ENCODE data around the gene SLC8A1. TPM values are rescaled to one million over a fixed set of nuclear protein-coding genes. Genes with fewer than 3 reads are reported as not detected.

SLC8A1 gene
- total and polyA plus RNA-seq, 2 of the 13 experiments (the other 11 are each of a cell fraction or from before 2014, with no cell fraction given): not detected

DNA sequence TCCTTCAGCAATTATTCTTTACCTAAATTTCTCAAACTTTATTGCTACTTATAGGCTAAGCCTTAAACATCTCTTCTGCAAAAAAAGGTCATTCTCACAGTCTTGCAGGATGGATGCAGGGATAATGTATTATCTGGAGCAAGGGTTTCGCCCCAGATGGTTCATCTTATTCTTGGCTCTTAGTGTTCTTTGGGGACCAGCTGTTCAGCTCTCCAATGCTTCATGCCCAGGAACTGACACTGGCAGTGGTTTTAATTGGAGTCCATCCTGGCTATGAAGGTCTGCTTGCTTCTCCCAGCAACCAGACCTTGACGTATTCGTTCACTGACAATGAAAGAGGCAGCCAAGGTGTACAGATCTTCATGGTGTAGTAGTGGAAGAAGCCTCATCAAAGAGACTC, 331.9 kb downstream of the SLC8A1 start:
- Histone ChIP-seq H2AFZ (ENCODE audit: low read length) (no peak overlapping the region), H3K4me2 (ENCODE audit: low read depth, low read length) (no peak overlapping the region), H3K79me2 (ENCODE audit: insufficient read depth, low read length) (no peaks in the 10 kb centered on the region), H3K9me3 (ENCODE audit: low read length) (no peaks in the 10 kb centered on the region), H3K4me3 (replicated peaks in 1 of 3; ENCODE audit: insufficient read depth in 1 of 3, low read depth in 2 of 3, low read length in 3 of 3) (no peak overlapping the region), H3K4me1 (ENCODE audit: insufficient read depth, low read length) (no peaks in the 10 kb centered on the region), H3K27me3 (ENCODE audit: control insufficient read depth in 1 of 2, insufficient read depth in 2 of 2, low read length in 2 of 2) (no peaks in the 10 kb centered on the region), H3K27ac (ENCODE audit: extremely low read length, insufficient read depth, low read length) (no peak overlapping the region), H4K20me1 (ENCODE audit: insufficient read depth, low read length) (no peaks in the 10 kb centered on the region), H3K36me3 (replicated peaks in 1 of 2; ENCODE audit: control insufficient read depth in 1 of 2, insufficient read depth in 2 of 2, low read length in 2 of 2) (no peaks in the 10 kb centered on the region), H3K9ac (ENCODE audit: insufficient read depth, low read depth, low read length) (no peak overlapping the region)
- WGBS (ENCODE audit: low lambda C conversion rate): 2% methylated on average over 3 of the region's 3 CpGs
- in situ Hi-C loops (cut with HindIII; ENCODE audit: extremely low pct_ligation_motif_present, low pct_unique_long_range_greater_than_20kb): no loop called here
- intact Hi-C loops (cut with micrococcal nuclease; ENCODE audit: unreplicated experiment): no loop called here
- FAIRE-seq: no peak
- POLR2A ChIA-PET: no interaction called here
- ATAC-seq: no peak
- TF ChIP-seq AGO2 (optimal IDR thresholded peaks at IDR 0.05; ENCODE audit: low read depth, low read length) (no peak), PLRG1 (conservative IDR thresholded peaks at IDR 0.05) (no peak), MEIS1 (CRISPR knock-in tag; IDR thresholded peaks at IDR 0.05; ENCODE audit: borderline replicate concordance) (no peak), ZNF773 (CRISPR knock-in tag; IDR thresholded peaks at IDR 0.05; ENCODE audit: borderline replicate concordance) (no peak), YEATS4 (CRISPR knock-in tag; IDR thresholded peaks at IDR 0.05; ENCODE audit: borderline replicate concordance) (no peak), REXO4 (CRISPR knock-in tag; IDR thresholded peaks at IDR 0.05; ENCODE audit: borderline replicate concordance) (no peak), ZNF33A (CRISPR knock-in tag; IDR thresholded peaks at IDR 0.05; ENCODE audit: borderline replicate concordance) (no peak), PAX8 (CRISPR knock-in tag; IDR thresholded peaks at IDR 0.05; ENCODE audit: borderline replicate concordance) (no peak), ZNF839 (CRISPR knock-in tag; IDR thresholded peaks at IDR 0.05; ENCODE audit: borderline replicate concordance) (no peak), ZNF510 (CRISPR knock-in tag; IDR thresholded peaks at IDR 0.05; ENCODE audit: low read depth) (no peak), TCF12 (IDR thresholded peaks at IDR 0.05) (no peak), TCF12 (CRISPR knock-in tag; IDR thresholded peaks at IDR 0.05) (no peak), ARNT (IDR thresholded peaks at IDR 0.05) (no peak), NPAS2 (CRISPR knock-in tag; IDR thresholded peaks at IDR 0.05; ENCODE audit: borderline replicate concordance) (no peak)
- TF ChIP-seq, protein P1, sequence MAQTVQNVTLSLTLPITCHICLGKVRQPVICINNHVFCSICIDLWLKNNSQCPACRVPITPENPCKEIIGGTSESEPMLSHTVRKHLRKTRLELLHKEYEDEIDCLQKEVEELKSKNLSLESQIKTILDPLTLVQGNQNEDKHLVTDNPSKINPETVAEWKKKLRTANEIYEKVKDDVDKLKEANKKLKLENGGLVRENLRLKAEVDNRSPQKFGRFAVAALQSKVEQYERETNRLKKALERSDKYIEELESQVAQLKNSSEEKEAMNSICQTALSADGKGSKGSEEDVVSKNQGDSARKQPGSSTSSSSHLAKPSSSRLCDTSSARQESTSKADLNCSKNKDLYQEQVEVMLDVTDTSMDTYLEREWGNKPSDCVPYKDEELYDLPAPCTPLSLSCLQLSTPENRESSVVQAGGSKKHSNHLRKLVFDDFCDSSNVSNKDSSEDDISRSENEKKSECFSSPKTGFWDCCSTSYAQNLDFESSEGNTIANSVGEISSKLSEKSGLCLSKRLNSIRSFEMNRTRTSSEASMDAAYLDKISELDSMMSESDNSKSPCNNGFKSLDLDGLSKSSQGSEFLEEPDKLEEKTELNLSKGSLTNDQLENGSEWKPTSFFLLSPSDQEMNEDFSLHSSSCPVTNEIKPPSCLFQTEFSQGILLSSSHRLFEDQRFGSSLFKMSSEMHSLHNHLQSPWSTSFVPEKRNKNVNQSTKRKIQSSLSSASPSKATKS (CRISPR knock-in tag; IDR thresholded peaks at IDR 0.05): no peak
- TF ChIP-seq, protein P2, sequence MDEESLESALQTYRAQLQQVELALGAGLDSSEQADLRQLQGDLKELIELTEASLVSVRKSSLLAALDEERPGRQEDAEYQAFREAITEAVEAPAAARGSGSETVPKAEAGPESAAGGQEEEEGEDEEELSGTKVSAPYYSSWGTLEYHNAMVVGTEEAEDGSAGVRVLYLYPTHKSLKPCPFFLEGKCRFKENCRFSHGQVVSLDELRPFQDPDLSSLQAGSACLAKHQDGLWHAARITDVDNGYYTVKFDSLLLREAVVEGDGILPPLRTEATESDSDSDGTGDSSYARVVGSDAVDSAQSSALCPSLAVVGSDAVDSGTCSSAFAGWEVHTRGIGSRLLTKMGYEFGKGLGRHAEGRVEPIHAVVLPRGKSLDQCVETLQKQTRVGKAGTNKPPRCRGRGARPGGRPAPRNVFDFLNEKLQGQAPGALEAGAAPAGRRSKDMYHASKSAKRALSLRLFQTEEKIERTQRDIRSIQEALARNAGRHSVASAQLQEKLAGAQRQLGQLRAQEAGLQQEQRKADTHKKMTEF (CRISPR knock-in tag; IDR thresholded peaks at IDR 0.05): no peak
- CTCF ChIA-PET (ENCODE audit: low intra/inter-chr PET ratio, low total read pairs): no interaction called here
- BruUV-seq (replicated peaks): no TSS peak
- DNase-seq (ENCODE audit: low spot score): no peak
